Mucosa of descending colon (tissue), 3 donors: ENCODE measurements around the gene RAE1. TPM values are rescaled to one million over a fixed set of nuclear protein-coding genes. Genes with fewer than 3 reads are reported as not detected.
A peak's percentile ranks its signal among the peaks of the same experiment; 100 is the strongest.

ENCODE experiments used
- ATAC-seq: fragments of 200-7000 bp; cut with Tn5 transposase; one replicate; pipeline ENCODE4 v1.9.1; 2020; ENCODE audit warnings: mild to moderate bottlenecking, moderate library complexity
- DNase-seq, 3 donors: peaks; one replicate each; pipeline ENCODE4 v3.0.0-alpha.2; 2020
- H3K36me3 ChIP-seq: fragments of 200-600 bp; one replicate; pipeline ENCODE4 v1.8.0; 2021; ENCODE audit warnings: low read depth, mild to moderate bottlenecking
- H3K4me1 ChIP-seq: fragments of 200-600 bp; one replicate; pipeline ENCODE4 v1.8.0; 2021; ENCODE audit warnings: low read depth, mild to moderate bottlenecking
- H3K4me3 ChIP-seq: fragments of 200-600 bp; one replicate; pipeline ENCODE4 v1.8.0; 2021; ENCODE audit warnings: mild to moderate bottlenecking
- H3K9me3 ChIP-seq: fragments of 200-600 bp; one replicate; pipeline ENCODE4 v1.8.0; 2021; ENCODE audit warnings: mild to moderate bottlenecking
- intact Hi-C, 2 donors: fragments of 100-400 bp; cut with DNase I in 1 of 2; cut with micrococcal nuclease in 1 of 2; formaldehyde crosslinking; loops; one replicate each; pipeline versions ENCODE4 v1.11.0 to v1.11.1; 2022; cut with DNase I, micrococcal nuclease
- total RNA-seq, 3 donors: library from RNA; stranded (reverse); fragmentation: NEBNext Ultra II Directional in 2 of 3; extraction: Animal tissue kit (Norgen Biotek cat#: 25700) in 2 of 3; gene quantifications; one replicate each; pipeline versions ENCODE4 v1.2.1 to v1.2.4, GENCODE V29; 2021 to 2023
- TF ChIP-seq, protein P1 (sequence below): fragments of 200-600 bp; IDR thresholded peaks from one replicate; pipeline ENCODE4 v1.8.0; 2022; ENCODE audit warnings: antibody characterized with exemption, mild to moderate bottlenecking
- donor health status: DM: no; HTN: no; CAD: no; lungs with moderate emphysema.
- donor health status: DM: no; HTN: no; CAD: no.
- donor health status: DM: no; HTN: yes; CAD: no.

Gene RAE1
- total RNA-seq, 3 donors from 2014 or later = 17.6 to 21.0 (median 19.9) TPM

DNA sequence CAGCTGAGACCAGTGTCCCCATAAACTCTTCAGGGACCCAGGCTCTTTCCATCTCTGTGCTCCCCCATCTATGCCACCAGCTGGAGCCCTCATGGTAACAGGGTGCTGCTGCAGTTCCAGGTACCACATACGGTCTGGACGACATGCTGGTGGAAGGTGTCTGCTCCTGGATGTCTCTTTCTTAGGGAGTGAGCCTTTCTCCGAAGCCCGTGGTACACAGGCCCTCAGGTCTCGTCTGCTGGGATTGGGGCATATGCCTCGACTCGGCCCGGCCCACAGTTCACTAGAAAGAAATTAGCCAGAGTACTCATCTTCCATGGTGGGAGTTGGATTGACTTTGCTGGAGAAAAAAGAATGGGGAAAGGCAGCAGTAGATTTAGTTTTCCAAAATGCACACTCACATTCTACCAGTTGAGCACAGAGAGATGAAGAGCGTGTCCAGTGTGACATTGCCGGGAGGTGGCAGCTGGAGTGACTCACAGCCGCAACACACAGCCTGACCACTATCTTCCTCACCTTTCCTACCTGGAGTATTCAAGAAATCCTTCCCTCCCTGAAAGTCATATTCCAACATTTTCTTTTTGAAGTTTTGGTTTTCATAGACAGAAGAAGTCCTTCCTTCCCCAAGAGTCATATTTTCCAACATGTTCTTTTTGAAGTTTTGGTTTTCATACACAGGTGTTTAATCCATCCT lies 40.1 kb upstream of the RAE1 start:
- Histone ChIP-seq H3K4me3 (no peak overlapping the region), H3K9me3 (no peaks in the 10 kb centered on the region), H3K4me1 (no peaks in the 10 kb centered on the region), H3K36me3 (no peaks in the 10 kb centered on the region)
- no peak for ATAC-seq
- TF ChIP-seq, protein P1, sequence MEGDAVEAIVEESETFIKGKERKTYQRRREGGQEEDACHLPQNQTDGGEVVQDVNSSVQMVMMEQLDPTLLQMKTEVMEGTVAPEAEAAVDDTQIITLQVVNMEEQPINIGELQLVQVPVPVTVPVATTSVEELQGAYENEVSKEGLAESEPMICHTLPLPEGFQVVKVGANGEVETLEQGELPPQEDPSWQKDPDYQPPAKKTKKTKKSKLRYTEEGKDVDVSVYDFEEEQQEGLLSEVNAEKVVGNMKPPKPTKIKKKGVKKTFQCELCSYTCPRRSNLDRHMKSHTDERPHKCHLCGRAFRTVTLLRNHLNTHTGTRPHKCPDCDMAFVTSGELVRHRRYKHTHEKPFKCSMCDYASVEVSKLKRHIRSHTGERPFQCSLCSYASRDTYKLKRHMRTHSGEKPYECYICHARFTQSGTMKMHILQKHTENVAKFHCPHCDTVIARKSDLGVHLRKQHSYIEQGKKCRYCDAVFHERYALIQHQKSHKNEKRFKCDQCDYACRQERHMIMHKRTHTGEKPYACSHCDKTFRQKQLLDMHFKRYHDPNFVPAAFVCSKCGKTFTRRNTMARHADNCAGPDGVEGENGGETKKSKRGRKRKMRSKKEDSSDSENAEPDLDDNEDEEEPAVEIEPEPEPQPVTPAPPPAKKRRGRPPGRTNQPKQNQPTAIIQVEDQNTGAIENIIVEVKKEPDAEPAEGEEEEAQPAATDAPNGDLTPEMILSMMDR = no peak
- intact Hi-C loops = no loop called here
- no peak for DNase-seq

DNA sequence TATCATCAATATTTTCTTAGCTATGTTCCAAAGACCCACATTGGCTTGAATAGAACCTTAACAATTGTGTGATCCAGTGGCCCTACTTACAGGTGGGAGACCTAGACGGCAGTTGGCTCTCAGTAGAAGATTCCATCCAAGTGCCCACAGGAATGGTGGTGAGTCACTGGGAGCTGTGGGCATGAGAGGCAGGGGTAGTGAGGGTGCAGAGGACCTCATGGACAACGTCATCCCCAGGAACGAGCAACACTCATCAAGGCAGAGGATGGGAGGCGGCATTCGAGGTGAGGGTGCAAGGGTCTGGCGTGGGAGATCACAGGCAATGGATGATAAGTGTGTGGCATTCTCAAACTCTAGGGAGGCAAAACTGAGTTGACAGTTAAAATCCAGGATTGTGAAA lies 38.9 kb upstream of the RAE1 start:
- no peak overlapping the region for H3K4me3 ChIP-seq
- TF ChIP-seq, protein P1 = no peak
- DNase-seq = no peak
- H3K4me1 ChIP-seq = no peaks in the 10 kb centered on the region
- no peaks in the 10 kb centered on the region for H3K36me3 ChIP-seq
- intact Hi-C loops = no loop called here
- H3K9me3 ChIP-seq = no peaks in the 10 kb centered on the region
- no peak for ATAC-seq

DNA sequence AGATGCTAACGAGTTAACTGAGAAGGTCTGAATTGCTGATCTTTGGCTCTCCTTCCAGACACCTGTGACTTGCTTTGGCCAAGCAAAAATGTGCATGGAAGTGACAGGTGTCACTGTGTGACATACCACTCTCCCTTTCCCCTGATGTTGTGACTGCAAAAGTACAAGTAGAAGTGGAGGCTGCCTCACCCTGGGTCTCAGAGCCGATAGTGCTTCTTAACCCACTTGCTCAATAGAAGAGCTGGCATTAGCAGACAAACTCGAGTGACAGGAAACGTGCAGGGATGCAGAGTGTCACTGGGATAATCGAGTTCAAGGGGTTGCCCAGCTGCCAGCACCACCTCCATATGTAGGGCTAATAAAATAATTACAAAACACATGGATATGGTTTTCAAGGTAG lies 37.8 kb upstream of the RAE1 start:
- TF ChIP-seq, protein P1 = no peak
- ATAC-seq (no peak), DNase-seq (no peak)
- Histone ChIP-seq H3K4me1 (no peaks in the 10 kb centered on the region), H3K36me3 (no peaks in the 10 kb centered on the region), H3K4me3 (no peak overlapping the region), H3K9me3 (no peaks in the 10 kb centered on the region)
- intact Hi-C loops = no loop called here

DNA sequence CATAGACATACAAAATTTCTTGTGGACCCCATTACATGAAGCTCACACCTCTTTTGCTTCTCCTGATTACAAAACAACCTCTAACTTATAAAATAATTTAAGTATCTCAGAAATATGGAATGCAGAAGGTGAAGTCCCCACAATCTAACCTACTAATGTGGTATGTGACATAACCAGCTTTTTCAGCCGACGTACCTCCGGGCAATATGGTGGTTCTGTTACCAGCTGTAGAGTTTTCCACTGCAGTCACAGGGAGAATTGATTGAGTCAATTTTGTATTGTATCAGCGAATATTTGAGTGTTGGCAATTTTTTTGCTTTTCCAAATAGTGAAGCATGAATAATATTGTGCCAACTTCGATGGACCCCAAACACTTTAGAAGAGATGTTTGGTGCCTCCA lies 37.1 kb upstream of the RAE1 start:
- ATAC-seq (no peak), DNase-seq (no peak)
- no peak overlapping the region for H3K4me3 ChIP-seq
- H3K9me3 ChIP-seq = no peaks in the 10 kb centered on the region
- H3K4me1 ChIP-seq = no peaks in the 10 kb centered on the region
- H3K36me3 ChIP-seq = no peaks in the 10 kb centered on the region
- intact Hi-C loops = no loop called here
- TF ChIP-seq, protein P1 = no peak

DNA sequence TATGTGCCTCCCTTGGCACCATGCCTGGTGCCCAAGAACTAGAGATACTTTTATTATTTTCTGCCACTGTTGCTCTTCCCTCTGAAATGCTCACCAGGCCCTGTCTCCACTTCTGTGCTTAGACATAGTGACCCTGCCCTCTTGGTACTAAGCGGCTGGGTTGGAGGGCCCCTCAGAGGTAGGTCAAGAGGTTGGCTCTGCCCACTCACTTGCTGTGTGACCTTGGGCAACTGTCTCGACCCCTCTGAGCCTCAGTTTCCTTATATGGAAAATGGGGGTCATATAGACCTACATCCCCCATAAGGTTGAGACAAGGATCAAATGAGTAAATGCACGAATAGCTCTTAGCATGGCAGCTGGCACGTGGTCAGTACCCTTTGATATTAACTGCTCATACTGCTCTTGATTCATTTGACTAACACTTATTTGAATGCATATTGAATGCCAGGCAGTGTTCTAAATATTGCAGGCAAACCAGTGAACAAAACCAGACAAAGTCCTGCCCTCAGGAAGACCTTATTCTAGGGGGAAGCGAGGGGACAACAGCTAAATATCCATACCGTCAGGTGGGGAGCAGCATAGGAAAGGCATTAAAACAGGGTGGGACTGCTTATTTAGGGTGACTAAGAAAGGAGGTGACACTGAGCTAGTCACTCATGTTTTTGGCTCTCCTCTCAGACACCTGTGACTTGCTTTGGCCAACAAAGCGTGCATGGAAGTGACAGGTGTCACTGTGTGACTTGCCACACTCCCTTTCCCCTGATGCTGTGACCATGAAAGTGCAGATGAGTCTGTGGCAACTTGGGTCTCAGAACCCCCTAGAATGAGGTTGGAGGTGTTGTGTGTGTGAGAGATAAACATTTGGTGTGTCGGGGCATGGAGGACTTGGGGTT lies 35.7 kb upstream of the RAE1 start:
- intact Hi-C loops = no loop called here

More for the DNA sequence above, 35.7 kb upstream of the RAE1 start:
- DNase-seq (no peak), ATAC-seq (peak; percentile 81)
- no peaks in the 10 kb centered on the region for H3K36me3 ChIP-seq
- no peaks in the 10 kb centered on the region for H3K9me3 ChIP-seq
- no peaks in the 10 kb centered on the region for H3K4me1 ChIP-seq
- TF ChIP-seq, protein P1 = no peak
- no peak overlapping the region for H3K4me3 ChIP-seq
